SH-SY5Y (cell line): ENCODE results near the gene RAB40C.

ENCODE experiments used
- GATA2 ChIP-seq: IDR thresholded peaks from 2 replicates; pipeline ENCODE4 v1.6.1; 2011; ENCODE audit warnings: mild to moderate bottlenecking, low read depth, low read length
- GATA3 ChIP-seq: IDR thresholded peaks from 2 replicates; pipeline ENCODE4 v1.6.1; 2011; ENCODE audit warnings: low read depth, mild to moderate bottlenecking, low read length, moderate library complexity

DNA sequence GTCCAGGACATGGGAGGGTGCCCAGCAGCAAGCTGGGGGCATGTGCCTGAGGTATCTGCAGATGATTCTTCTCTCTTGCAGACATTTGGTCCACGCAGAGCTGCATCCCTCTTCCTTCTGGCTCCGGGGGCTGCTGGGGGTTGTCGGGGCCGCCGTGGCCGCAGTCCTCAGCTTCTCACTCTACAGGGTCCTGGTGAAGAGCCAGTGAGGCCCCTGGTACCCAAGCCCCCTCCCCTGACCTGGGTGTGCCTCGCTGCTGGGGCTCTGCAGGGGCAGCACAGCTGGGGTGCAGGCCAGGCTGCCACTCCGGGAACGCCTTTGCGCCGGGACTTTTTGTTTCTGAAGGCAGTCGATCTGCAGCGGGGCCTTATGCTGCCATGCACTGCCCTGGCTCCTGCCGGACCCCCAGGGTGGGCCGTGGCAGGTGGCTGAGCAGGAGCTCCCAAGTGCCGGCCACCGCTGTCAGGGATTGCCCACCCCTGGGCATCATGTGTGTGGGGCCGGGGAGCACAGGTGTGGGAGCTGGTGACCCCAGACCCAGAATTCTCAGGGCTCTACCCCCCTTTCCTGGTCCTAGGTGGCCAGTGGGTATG lies 83.6 kb downstream of the RAB40C start:
- TF ChIP-seq GATA2 = no peak
- no peak for TF ChIP-seq GATA3
